Measurements from ENCODE around the gene OCA2. TPM values are rescaled to one million over a fixed set of nuclear protein-coding genes. Genes with fewer than 3 reads are reported as not detected.

Gene OCA2
- total and polyA plus RNA-seq, 4 donors = 0.49 to 23.0 (median 2.3) TPM

DNA sequence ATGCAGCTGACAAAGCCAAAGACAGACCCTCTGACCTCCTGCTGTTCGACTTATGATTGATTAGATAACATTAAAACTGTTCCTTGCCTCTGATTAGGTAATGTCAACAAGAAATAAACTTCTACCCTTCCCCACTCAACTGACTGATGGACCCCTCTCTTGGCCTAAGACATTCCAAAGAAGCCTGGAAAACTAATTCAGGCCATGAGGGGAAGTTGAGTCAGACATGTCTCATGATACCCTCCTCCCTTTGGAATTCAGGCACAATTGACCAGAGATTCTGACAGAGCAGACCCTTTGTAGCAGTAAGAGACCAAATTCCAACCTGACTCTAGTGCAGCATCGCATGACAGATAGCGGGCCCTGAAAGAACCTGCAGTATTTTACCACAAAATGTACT, 354.5 kb downstream of the OCA2 start:
- peaks cover 0 to 8% (median 0%) of the 10 kb centered on the region in 4 donors for H3K9me3 ChIP-seq (ENCODE audit: control insufficient read depth in 4 of 4, insufficient read depth in 3 of 4, low read length in 3 of 4)
- H3K27me3 ChIP-seq (ENCODE audit: control insufficient read depth in 3 of 3, insufficient read depth in 3 of 3, low read length in 2 of 3) = no peaks in the 10 kb centered on the region
- no peak for ATAC-seq (ENCODE audit: insufficient read depth, low FRiP score)
- no peak overlapping the region for H3K4me3 ChIP-seq
- H3K4me1 ChIP-seq (ENCODE audit: control insufficient read depth in 5 of 5, insufficient read depth in 5 of 5, low read length in 5 of 5) = peaks cover 0 to 44% (median 5%) of the 10 kb centered on the region in 5 donors
- TF ChIP-seq, protein P1, sequence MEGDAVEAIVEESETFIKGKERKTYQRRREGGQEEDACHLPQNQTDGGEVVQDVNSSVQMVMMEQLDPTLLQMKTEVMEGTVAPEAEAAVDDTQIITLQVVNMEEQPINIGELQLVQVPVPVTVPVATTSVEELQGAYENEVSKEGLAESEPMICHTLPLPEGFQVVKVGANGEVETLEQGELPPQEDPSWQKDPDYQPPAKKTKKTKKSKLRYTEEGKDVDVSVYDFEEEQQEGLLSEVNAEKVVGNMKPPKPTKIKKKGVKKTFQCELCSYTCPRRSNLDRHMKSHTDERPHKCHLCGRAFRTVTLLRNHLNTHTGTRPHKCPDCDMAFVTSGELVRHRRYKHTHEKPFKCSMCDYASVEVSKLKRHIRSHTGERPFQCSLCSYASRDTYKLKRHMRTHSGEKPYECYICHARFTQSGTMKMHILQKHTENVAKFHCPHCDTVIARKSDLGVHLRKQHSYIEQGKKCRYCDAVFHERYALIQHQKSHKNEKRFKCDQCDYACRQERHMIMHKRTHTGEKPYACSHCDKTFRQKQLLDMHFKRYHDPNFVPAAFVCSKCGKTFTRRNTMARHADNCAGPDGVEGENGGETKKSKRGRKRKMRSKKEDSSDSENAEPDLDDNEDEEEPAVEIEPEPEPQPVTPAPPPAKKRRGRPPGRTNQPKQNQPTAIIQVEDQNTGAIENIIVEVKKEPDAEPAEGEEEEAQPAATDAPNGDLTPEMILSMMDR (IDR thresholded peaks at IDR 0.05; ENCODE audit: control extremely low read depth, extremely low read depth) = no peak
- no peak overlapping the region for H3K9ac ChIP-seq (ENCODE audit: insufficient read depth in 1 of 2, low read length in 2 of 2)
- 81 to 83% methylated on average over 3 of the region's 3 CpGs for WGBS, 2 donors
- no peaks in the 10 kb centered on the region for H3K36me3 ChIP-seq (ENCODE audit: control insufficient read depth in 4 of 4, insufficient read depth in 4 of 4, low read length in 4 of 4)
- DNase-seq = no peak
- H3K27ac ChIP-seq (ENCODE audit: low read depth in 1 of 2, low read length in 1 of 2) = no peak overlapping the region

DNA sequence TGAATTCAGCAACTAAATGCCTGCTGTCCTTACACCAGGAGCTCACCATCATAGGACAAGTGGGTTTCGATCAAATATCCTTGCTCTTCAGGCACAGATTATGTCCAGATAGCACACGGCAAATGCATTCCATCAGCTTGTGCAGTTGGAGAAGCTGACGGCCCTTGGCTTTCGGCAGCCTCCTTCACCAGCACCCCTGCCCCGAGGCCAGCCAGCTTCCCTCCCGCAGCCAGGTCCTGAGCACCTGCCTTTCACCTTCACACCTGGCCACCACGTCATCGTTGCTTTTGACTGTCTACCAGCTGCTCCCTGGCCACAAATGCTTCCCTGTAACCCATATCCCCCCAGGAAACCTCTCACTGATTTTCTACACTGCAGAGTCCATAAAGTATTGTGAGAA, 355.5 kb downstream of the OCA2 start:
- DNase-seq (no peak), ATAC-seq (ENCODE audit: insufficient read depth, low FRiP score) (no peak)
- TF ChIP-seq, protein P1 (IDR thresholded peaks at IDR 0.05; ENCODE audit: control extremely low read depth, extremely low read depth) = no peak
- Histone ChIP-seq H3K9ac (ENCODE audit: insufficient read depth in 1 of 2, low read length in 2 of 2) (no peak overlapping the region), H3K27ac (ENCODE audit: low read depth in 1 of 2, low read length in 1 of 2) (no peak overlapping the region), H3K4me3 (no peak overlapping the region), H3K36me3 (ENCODE audit: control insufficient read depth in 4 of 4, insufficient read depth in 4 of 4, low read length in 4 of 4) (no peaks in the 10 kb centered on the region), H3K4me1 (ENCODE audit: control insufficient read depth in 5 of 5, insufficient read depth in 5 of 5, low read length in 5 of 5) (peaks cover 0 to 44% (median 5%) of the 10 kb centered on the region in 5 donors), H3K9me3 (ENCODE audit: control insufficient read depth in 4 of 4, insufficient read depth in 3 of 4, low read length in 3 of 4) (peaks cover 0 to 8% (median 0%) of the 10 kb centered on the region in 4 donors), H3K27me3 (ENCODE audit: control insufficient read depth in 3 of 3, insufficient read depth in 3 of 3, low read length in 2 of 3) (no peaks in the 10 kb centered on the region)
- 94 to 96% methylated on average over 8 of the region's 8 CpGs for WGBS, 2 donors

DNA sequence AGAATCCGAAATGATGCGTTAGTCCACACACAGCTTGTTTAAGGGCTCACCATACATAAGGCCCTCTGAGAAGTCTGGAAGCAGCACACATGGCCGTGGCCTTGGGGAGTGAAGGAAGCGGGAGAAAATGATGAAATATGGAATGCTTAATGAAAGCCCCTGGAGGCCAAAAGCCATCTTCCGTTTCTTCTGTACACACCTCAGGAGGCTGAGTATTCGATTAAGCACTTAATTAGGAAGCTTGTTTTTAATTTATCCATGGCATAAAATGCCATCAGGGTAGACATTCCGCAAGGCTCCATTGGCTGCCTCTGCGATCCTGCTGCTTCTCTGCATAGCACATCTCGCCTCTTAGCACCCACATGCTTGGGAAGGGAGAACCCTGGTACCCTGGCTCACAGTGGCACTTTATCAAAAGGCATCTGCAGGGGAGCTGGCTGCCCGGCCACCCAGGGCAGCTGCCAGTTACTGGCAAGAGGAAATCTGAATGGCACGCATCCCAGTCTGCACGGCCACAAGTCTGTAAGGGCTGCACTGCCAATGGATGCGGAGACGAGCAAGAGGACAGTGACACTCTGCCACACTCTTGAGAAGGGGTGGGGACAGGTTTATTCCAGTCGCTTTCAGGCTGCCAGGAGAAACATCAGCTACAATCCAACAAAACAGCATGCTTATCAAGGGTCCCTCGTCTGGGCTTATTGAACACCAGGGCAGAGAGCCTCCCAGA, 356.2 kb downstream of the OCA2 start:
- no peak for ATAC-seq (ENCODE audit: insufficient read depth, low FRiP score)
- Histone ChIP-seq H3K27me3 (ENCODE audit: control insufficient read depth in 3 of 3, insufficient read depth in 3 of 3, low read length in 2 of 3) (no peaks in the 10 kb centered on the region), H3K27ac (ENCODE audit: low read depth in 1 of 2, low read length in 1 of 2) (no peak overlapping the region), H3K9me3 (ENCODE audit: control insufficient read depth in 4 of 4, insufficient read depth in 3 of 4, low read length in 3 of 4) (peaks cover 0 to 8% (median 0%) of the 10 kb centered on the region in 4 donors), H3K9ac (ENCODE audit: insufficient read depth in 1 of 2, low read length in 2 of 2) (no peak overlapping the region), H3K36me3 (ENCODE audit: control insufficient read depth in 4 of 4, insufficient read depth in 4 of 4, low read length in 4 of 4) (no peaks in the 10 kb centered on the region), H3K4me1 (ENCODE audit: control insufficient read depth in 5 of 5, insufficient read depth in 5 of 5, low read length in 5 of 5) (peaks cover 0 to 44% (median 5%) of the 10 kb centered on the region in 5 donors), H3K4me3 (no peak overlapping the region)
- 80% methylated on average over 16 of the region's 16 CpGs for WGBS, 2 donors
- DNase-seq = no peak
- TF ChIP-seq, protein P1 (IDR thresholded peaks at IDR 0.05; ENCODE audit: control extremely low read depth, extremely low read depth) = no peak

Measured in lung (tissue), 12 donors.